AG09309 (cell line): ENCODE results near the gene DYNC2H1.

ENCODE experiments used
- DNase-seq: peaks from one replicate; pipeline ENCODE4 v3.0.0-alpha.2; 2010; ENCODE audit warnings: low read depth
- H3K4me3 ChIP-seq: 2 replicates; pipeline ENCODE4 v1.5.1; 2011; ENCODE audit warnings: mild to moderate bottlenecking, low read depth, low read length, moderate library complexity; ENCODE audit not compliant: control insufficient read depth
- TF ChIP-seq, protein P1 (sequence below): IDR thresholded peaks from 2 replicates; pipeline ENCODE4 v1.5.1; 2011; ENCODE audit warnings: mild to moderate bottlenecking, low read depth, low read length, inconsistent platforms; ENCODE audit not compliant: insufficient read depth, control insufficient read depth; ENCODE audit errors: missing control alignments

The DYNC2H1 gene

DNA sequence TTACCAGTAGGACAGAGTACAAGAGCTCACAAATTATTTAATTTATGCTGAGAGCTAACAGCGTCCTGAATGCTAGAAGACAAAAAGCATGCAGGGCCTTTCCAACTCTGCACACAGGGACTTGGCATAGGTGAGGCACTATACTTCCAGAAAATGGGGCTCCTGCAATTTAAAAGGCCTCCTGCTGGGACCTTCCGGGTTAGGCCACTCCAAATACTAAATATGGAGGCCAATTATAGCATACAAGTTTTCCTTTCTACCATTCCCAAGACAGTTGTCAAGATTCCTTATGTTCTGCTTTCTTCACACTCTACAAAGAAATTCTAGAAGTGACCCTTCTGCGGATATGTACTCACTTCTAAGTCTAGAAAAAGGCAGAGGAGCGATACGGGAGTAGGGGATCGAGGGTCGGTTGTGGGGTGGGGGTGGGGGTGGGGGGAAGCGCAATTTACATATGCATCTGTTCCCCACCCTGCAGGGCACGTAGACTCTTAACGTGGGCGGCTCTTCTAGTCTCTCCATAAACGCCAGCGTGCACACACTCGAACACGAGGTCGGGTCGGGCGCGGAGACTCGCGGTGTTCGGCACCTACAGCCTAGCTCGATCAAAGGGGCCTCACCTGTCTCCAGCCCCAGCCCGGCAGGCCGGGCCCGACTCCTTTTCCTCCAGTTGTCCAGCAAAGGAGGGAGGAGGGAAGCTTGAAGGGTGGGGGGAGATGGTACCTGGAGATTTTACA, 18.0 kb upstream of the DYNC2H1 start:
- no peak for DNase-seq
- peak overlapping the region; percentile 69 for H3K4me3 ChIP-seq
- TF ChIP-seq, protein P1, sequence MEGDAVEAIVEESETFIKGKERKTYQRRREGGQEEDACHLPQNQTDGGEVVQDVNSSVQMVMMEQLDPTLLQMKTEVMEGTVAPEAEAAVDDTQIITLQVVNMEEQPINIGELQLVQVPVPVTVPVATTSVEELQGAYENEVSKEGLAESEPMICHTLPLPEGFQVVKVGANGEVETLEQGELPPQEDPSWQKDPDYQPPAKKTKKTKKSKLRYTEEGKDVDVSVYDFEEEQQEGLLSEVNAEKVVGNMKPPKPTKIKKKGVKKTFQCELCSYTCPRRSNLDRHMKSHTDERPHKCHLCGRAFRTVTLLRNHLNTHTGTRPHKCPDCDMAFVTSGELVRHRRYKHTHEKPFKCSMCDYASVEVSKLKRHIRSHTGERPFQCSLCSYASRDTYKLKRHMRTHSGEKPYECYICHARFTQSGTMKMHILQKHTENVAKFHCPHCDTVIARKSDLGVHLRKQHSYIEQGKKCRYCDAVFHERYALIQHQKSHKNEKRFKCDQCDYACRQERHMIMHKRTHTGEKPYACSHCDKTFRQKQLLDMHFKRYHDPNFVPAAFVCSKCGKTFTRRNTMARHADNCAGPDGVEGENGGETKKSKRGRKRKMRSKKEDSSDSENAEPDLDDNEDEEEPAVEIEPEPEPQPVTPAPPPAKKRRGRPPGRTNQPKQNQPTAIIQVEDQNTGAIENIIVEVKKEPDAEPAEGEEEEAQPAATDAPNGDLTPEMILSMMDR, result no peak

DNA sequence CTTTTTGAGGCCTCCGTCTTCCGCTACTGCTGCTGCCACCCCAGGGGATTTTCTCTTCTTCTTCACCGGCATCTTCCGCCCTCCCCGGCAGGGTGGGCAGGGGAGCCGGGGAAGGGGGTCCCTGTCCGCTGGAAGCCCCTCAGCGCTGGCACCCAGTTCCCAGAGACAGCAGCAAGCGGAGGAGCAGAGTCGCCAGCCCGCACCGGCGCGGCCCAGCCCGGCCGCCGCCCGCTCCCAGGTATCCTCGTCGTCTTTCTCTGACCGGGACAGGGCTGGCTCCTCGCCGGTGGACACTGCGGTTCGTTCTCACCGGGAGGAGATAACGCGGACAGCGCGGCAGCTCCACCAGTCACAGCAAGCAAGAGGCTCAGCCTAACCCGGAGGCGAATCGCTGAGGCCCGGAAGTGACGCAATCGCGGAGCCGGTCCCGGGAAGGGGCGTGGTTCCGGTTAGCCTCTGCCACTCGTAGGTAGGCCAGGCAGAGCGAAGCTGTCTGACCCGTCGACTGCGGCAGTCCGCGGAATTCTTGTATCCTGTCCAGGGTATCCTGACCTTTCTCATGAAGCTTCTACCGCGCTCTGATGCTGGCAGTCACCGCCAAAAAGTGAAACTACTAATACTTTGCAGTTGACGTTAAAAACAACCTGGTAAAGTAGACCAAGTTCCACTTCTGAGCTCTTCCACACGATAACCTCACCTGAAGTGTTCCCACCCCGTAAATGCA, 17.3 kb upstream of the DYNC2H1 start, which contains the start of gene DCUN1D5:
Gene DCUN1D5 (minus strand): TSS at position 360 of the 724 bp plus-strand sequence. CDS start 288 bp downstream, at position 72.
- peak; percentile 77 for DNase-seq
- TF ChIP-seq, protein P1, result no peak
- H3K4me3 ChIP-seq, result peak within 1 kb of the TSS; percentile 69

DNA sequence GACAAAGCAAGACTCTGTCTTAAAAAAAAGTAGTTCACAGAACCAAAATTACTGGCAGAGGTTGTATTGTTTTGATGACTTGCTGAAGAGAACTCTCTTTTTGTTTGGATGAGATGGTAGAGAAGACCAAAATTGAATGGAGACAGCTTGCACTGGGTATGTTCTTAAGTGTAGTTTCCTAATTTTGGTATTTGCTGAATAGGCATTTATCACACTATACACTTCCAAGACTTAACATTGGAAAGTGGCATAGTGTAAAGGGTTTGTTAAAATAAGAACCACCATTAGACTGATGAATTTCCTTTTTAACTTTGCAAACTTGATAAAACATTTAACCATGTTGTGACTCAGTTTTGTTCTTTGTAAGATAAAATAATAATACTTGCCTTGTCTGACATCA, 11.9 kb upstream of the DYNC2H1 start:
- TF ChIP-seq, protein P1, result no peak
- no peak overlapping the region for H3K4me3 ChIP-seq
- DNase-seq, result no peak

DNA sequence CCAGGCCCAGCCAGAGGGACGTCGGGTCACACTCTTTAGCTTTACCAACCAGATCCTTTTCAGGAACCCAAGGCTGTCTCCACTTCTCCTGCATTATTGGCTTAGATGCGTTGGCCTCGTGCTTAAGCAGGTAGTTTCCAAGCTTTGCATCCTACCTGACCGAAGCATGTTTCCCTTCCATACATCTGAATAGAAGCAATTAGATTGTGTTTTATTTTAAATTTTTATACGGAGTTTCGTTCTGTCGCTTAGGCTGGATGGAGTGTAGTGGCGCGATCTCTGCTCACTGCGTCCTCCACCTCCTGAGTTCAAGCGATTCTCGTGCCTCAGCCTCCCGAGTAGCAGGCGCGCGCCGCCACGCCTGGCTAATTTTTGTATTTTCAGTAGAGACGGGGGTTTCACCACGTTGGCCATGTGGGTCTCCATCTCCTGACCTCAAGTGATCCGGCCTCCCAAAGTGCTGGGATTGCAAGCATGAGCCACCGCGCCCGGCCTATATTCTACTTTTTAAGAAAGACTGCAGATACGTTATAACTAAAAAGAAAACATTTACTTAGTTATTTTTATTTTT, 677 bp downstream of the DYNC2H1 start:
- peak overlapping the region; percentile 95 for H3K4me3 ChIP-seq
- TF ChIP-seq, protein P1, result no peak
- no peak for DNase-seq

DNA sequence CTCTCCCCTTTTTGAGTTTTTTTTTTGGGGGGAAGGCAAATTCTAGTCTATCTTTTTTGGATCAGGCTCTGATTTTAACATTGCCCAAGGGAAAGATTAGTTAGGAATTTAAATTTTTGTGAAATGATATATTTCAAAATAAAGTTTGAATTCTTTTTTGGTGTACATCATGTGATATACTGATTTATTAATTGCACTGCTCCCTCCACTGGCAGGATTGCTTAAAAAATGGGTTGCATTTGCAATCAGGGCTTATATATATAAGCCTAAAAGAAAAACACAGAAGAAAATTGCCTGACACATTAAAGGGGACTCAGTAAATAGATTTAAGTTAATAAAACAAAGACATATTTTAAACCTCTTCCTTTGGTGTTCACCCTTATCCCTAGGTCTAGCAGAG, 1.2 kb downstream of the DYNC2H1 start:
- TF ChIP-seq, protein P1, result peak; percentile 46
- DNase-seq, result no peak
- peak overlapping the region; percentile 95 for H3K4me3 ChIP-seq

DNA sequence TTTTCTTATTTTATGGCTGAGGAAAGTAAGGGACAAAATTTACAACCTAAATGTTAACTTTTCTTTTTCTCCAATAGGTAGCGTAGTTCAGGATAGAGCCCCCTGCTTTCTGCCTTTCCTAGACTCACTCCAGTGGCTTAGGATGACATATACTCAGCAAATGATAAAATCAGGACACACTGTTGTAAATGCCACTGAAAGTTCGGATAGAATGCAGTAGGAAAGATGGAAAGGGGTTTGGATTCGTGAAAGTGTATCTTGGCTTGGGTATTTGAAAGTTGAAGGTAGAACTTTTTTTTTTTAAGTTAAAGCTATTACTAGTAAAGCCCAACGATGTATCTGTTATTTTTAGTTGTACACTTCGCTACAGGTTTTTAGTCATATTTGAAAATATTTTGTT, 2.2 kb downstream of the DYNC2H1 start:
- TF ChIP-seq, protein P1, result no peak
- H3K4me3 ChIP-seq, result no peak overlapping the region

More for the DNA sequence above, 2.2 kb downstream of the DYNC2H1 start:
- DNase-seq, result no peak
